HG03108 (cell line): ENCODE measurements around the gene CBLL1.
A peak's percentile ranks its signal among the peaks of the same experiment; 100 is the strongest.

Experiments
- ATAC-seq: cut with Tn5 transposase; IDR thresholded peaks from one replicate; pipeline ENCODE4 v1.9.1; 2021; ENCODE audit warnings: moderate library complexity; ENCODE audit not compliant: unreplicated experiment

CBLL1 gene

GRCh38 chr7:107742678-107743566 is 1.0 kb upstream of the CBLL1 start:
- ATAC-seq = peak; percentile 22

GRCh38 chr7:107744345-107744750 is 406 bp downstream of the CBLL1 start:
- peak; percentile 30 for ATAC-seq

GRCh38 chr7:107746006-107746405 is 2.1 kb downstream of the CBLL1 start:
- ATAC-seq = no peak

- ATAC-seq = no peak
Observed at GRCh38 chr7:107751113-107751512, 7.2 kb downstream of the CBLL1 start.

- ATAC-seq = no peak
Observed at GRCh38 chr7:107754642-107755041, 10.7 kb downstream of the CBLL1 start.

GRCh38 chr7:107758667-107759066 is 14.7 kb downstream of the CBLL1 start:
- ATAC-seq = no peak

GRCh38 chr7:107767391-107767790 is 23.4 kb downstream of the CBLL1 start:
- ATAC-seq = no peak

- no peak for ATAC-seq
Observed at GRCh38 chr7:107768263-107768662, 24.3 kb downstream of the CBLL1 start.

- no peak for ATAC-seq
Observed at GRCh38 chr7:107773027-107773426, 29.1 kb downstream of the CBLL1 start.

GRCh38 chr7:107777702-107778101 is 33.8 kb downstream of the CBLL1 start:
- ATAC-seq = no peak

GRCh38 chr7:107778283-107778682 is 34.3 kb downstream of the CBLL1 start:
- ATAC-seq = no peak

- no peak for ATAC-seq
Observed at GRCh38 chr7:107779647-107780099, 35.7 kb downstream of the CBLL1 start.

GRCh38 chr7:107782374-107782773 is 38.4 kb downstream of the CBLL1 start:
- no peak for ATAC-seq

GRCh38 chr7:107783648-107784047 is 39.7 kb downstream of the CBLL1 start:
- no peak for ATAC-seq

GRCh38 chr7:107785170-107785569 is 41.2 kb downstream of the CBLL1 start:
- no peak for ATAC-seq

GRCh38 chr7:107785926-107786325 is 42.0 kb downstream of the CBLL1 start:
- no peak for ATAC-seq

GRCh38 chr7:107788216-107788615 is 44.3 kb downstream of the CBLL1 start:
- ATAC-seq = no peak

GRCh38 chr7:107788662-107789061 is 44.7 kb downstream of the CBLL1 start:
- ATAC-seq = no peak

- no peak for ATAC-seq
Observed at GRCh38 chr7:107789647-107790046, 45.7 kb downstream of the CBLL1 start.

GRCh38 chr7:107792364-107792763 is 48.4 kb downstream of the CBLL1 start:
- no peak for ATAC-seq

- ATAC-seq = no peak
Observed at GRCh38 chr7:107799647-107800264, 55.8 kb downstream of the CBLL1 start.

- ATAC-seq = no peak
Observed at GRCh38 chr7:107803009-107803610, 59.2 kb downstream of the CBLL1 start, which contains the start of gene SLC26A3. Gene SLC26A3, minus strand, starts transcription at chr7:107803223. Its CDS starts 8,714 bp downstream, at chr7:107794509.
